Tongue (tissue), 1 donor: ENCODE measurements around the gene KLF2. TPM values are rescaled to one million over a fixed set of nuclear protein-coding genes. Genes with fewer than 3 reads are reported as not detected.

ENCODE experiments used
- total RNA-seq: library from RNA; depleted of rRNA; stranded (reverse); fragments of >200 nt; gene quantifications from one replicate; pipeline ENCODE4 v1.2.3, GENCODE V29; 2014

Gene KLF2
- total RNA-seq, 1 donor from 2014 or later: 14.2 TPM

Other genes starting within 250 kb of the KLF2 start
- 220 TPM for gene TPM4, start 248.3 kb upstream of the KLF2 start, total RNA-seq
- gene RAB8A, start 212.9 kb upstream of the KLF2 start, total RNA-seq: 36.4 TPM
- gene HSH2D, start 181.1 kb upstream of the KLF2 start, total RNA-seq: 1.1 TPM
- gene CIB3, start 151.3 kb upstream of the KLF2 start, total RNA-seq: not detected
- 73.4 TPM for gene FAM32A, start 139.4 kb upstream of the KLF2 start, total RNA-seq
- 36.8 TPM for gene AP1M1, start 126.9 kb upstream of the KLF2 start, total RNA-seq
- gene EPS15L1, start 147.1 kb downstream of the KLF2 start, total RNA-seq: 16.4 TPM
- gene CALR3, start 171.3 kb downstream of the KLF2 start, total RNA-seq: not detected
- gene C19orf44, start 171.6 kb downstream of the KLF2 start, total RNA-seq: 8.8 TPM
- 17.4 TPM for gene CHERP, start 217.6 kb downstream of the KLF2 start, total RNA-seq
- 19.8 TPM for gene SLC35E1, start 247.6 kb downstream of the KLF2 start, total RNA-seq